Immature natural killer cell (primary cell): ENCODE data around the gene SYPL1. TPM values are rescaled to one million over a fixed set of nuclear protein-coding genes. Genes with fewer than 3 reads are reported as not detected.

Experiments used
- DNase-seq, 3 donors: peaks; one replicate each; pipeline ENCODE4 v3.0.0; 2022; ENCODE audit warnings: mixed read lengths in 1 of 3
- H3K27ac Mint-ChIP-seq, 6 donors: one replicate each; pipeline ENCODE4 v1.8.0; 2020; ENCODE audit warnings: mixed read lengths in 6 of 6, mild to moderate bottlenecking in 5 of 6, inconsistent platforms in 4 of 6, moderate library complexity in 3 of 6
- H3K27me3 Mint-ChIP-seq, 3 donors: one replicate each; pipeline ENCODE4 v1.8.0; 2020 to 2021; ENCODE audit warnings: low read depth in 3 of 3, mild to moderate bottlenecking in 3 of 3, mixed read lengths in 3 of 3, moderate library complexity in 3 of 3, inconsistent platforms in 1 of 3
- H3K36me3 Mint-ChIP-seq, 3 donors: one replicate each; pipeline ENCODE4 v1.8.0; 2020; ENCODE audit warnings: mixed read lengths in 3 of 3, inconsistent platforms in 2 of 3, mild to moderate bottlenecking in 2 of 3
- H3K4me1 Mint-ChIP-seq, 2 donors: one replicate each; pipeline ENCODE4 v1.8.0; 2020; ENCODE audit warnings: inconsistent platforms in 2 of 2, mild to moderate bottlenecking in 2 of 2, mixed read lengths in 2 of 2, moderate library complexity in 1 of 2
- H3K4me3 Mint-ChIP-seq, 5 donors: one replicate each; pipeline ENCODE4 v1.8.0; 2020; ENCODE audit warnings: mild to moderate bottlenecking in 5 of 5, mixed read lengths in 5 of 5, inconsistent platforms in 3 of 5, moderate library complexity in 3 of 5
- H3K9me3 Mint-ChIP-seq, 6 donors: one replicate each; pipeline ENCODE4 v1.8.0; 2020; ENCODE audit warnings: mild to moderate bottlenecking in 6 of 6, mixed read lengths in 6 of 6, inconsistent platforms in 4 of 6, moderate library complexity in 3 of 6
- polyA plus RNA-seq, 3 donors: library from polyadenylated mRNA; unstranded; fragments of 300-500 nt; fragmentation: Illumina TruSeq; gene quantifications; one replicate each; pipeline ENCODE4 v1.2.3, GENCODE V29; 2021

SYPL1 gene
- polyA plus RNA-seq, 3 donors from 2014 or later: 25.3 to 46.5 (median 32.0) TPM

DNA sequence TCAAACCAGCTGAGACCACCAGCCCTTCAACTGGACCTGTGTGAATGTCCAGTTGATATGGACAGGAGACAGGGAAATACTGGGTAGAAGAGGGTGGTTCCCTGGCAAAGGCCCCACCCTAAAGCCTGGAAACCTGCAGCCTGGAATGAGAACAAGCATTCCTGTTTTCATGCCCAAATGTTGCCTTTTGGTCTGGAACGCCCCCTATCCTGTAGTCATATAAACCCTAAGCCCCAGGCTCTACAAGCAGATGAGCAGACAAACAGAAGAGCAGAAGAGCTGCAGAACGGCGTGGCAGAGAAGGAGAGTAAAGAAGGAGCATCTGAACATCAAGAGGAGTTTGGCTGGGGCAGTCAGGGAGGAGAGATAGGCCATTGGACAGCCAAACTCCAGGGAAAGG is 38.4 kb downstream of the SYPL1 start:
- Mint-ChIP-seq H3K27ac (peak overlapping the region in 2 of 6 donors; percentile 54 to 59), H3K27me3 (peaks cover 4 to 7% (median 5%) of the 10 kb centered on the region in 3 donors), H3K4me3 (peak overlapping the region in 1 of 5 donors; percentile 12), H3K9me3 (no peaks in the 10 kb centered on the region), H3K36me3 (peaks cover 0 to 5% (median 0%) of the 10 kb centered on the region in 3 donors), H3K4me1 (peaks cover 53 to 70% of the 10 kb centered on the region in 2 donors)
- DNase-seq: no peak

DNA sequence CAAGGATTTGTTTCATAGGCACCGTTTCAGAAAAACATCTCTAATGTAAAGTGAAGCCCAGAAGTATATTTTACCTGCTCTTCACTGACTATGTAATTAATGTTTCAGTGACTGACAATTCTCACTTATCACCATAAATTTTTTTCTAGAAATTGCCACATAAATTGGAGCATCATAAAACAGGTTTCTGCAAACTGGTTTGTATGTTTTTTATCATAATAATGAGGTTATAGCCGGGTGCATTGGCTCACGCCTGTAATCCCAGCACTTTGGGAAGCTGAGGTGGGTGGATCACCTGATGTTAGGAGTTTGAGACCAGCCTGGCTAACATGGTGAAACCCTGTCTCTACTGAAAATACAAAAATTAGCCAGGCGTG is 39.4 kb downstream of the SYPL1 start:
- Mint-ChIP-seq H3K27ac (peak overlapping the region in 5 of 6 donors; percentile 70 to 88 (median 87)), H3K27me3 (peaks cover 2 to 5% (median 5%) of the 10 kb centered on the region in 3 donors), H3K9me3 (no peaks in the 10 kb centered on the region), H3K36me3 (peaks cover 0 to 8% (median 0%) of the 10 kb centered on the region in 3 donors), H3K4me3 (peak overlapping the region in 1 of 5 donors; percentile 52), H3K4me1 (peaks cover 53 to 72% of the 10 kb centered on the region in 2 donors)
- DNase-seq: no peak

GRCh38 chr7:106071999-106072714 is 40.0 kb downstream of the SYPL1 start:
- H3K9me3 Mint-ChIP-seq: no peaks in the 10 kb centered on the region
- no peak for DNase-seq
- H3K27ac Mint-ChIP-seq: peak overlapping the region; percentile 70 to 89 (median 88)
- peak overlapping the region; percentile 52 to 85 (median 77) for H3K4me3 Mint-ChIP-seq
- peaks cover 0 to 9% (median 0%) of the 10 kb centered on the region in 3 donors for H3K36me3 Mint-ChIP-seq
- H3K27me3 Mint-ChIP-seq: peaks cover 2 to 5% (median 2%) of the 10 kb centered on the region in 3 donors
- peaks cover 49 to 67% of the 10 kb centered on the region in 2 donors for H3K4me1 Mint-ChIP-seq

DNA sequence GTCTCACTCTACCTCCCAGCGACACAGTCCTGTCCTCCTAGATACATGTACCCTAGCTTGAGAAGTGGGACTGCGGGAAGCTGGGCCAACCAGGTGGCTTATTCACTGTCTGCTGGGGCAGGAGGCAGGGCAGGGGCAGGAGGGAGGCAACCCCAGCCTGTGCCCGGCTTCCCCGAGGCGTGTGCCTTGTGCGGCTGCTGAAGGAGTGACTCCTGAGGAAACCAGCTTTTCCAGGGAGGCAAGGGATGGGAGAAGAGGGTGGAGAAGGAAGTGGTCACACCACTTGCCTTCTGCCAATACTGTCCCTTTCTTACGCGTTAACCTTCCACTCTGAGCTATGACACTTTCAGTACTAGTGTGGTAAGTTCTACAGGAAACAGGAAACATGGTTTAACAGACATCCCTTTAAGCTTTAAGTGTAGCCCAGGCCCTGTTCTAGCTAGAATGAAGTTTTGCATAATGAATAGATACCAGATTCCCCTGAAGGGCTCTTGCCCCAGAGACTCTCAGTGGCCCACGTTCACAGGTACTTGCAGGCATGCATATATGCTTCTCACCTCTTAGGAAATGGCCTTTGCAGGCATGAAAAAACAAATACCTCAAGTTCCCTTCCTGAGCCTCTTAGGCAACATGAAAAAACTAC is 40.6 kb downstream of the SYPL1 start:
- Mint-ChIP-seq H3K27ac (peak overlapping the region; percentile 70 to 89 (median 88)), H3K4me3 (peak overlapping the region; percentile 52 to 85 (median 77)), H3K4me1 (peaks cover 46 to 62% of the 10 kb centered on the region in 2 donors), H3K36me3 (peaks cover 0 to 9% (median 0%) of the 10 kb centered on the region in 3 donors), H3K9me3 (no peaks in the 10 kb centered on the region), H3K27me3 (peaks cover 0 to 5% (median 2%) of the 10 kb centered on the region in 3 donors)
- peak; percentile 61 to 67 (median 66) for DNase-seq

DNA sequence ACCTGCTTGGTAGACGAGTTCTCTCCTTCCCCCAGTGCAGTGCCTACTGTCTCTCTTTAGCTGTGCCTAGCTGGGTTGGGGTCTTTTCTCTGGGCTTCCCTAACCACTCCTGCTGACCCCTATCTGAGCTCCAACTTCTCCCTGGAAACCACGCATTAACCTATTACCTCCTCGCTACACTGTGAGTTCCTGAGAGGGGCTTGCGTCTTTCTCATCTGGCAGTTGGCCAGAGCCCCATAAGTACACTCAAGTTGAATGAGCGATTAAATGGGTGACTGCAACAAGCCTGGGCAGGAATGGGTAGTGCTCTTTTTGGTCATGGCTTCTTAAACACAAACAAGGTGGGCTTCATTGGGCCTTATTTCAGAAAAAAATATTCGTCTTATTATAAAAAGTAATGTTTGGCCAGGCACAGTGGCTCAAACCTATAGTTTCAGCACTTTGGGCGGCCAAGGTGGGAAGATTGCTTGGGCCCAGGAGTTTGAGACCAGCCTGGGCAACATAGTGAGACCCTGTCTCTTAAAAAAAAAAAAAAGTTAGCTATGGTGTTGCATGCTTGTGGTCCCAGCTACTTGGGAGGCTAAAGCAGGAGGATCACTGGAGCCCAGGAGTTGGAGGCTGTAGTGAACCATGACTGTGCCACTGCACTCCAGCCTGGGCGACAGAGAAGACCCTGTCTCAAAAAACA is 41.4 kb downstream of the SYPL1 start:
- Mint-ChIP-seq H3K4me3 (peak overlapping the region in 4 of 5 donors; percentile 52 to 85 (median 80)), H3K4me1 (peaks cover 46 to 59% of the 10 kb centered on the region in 2 donors), H3K27ac (peak overlapping the region in 5 of 6 donors; percentile 7 to 88 (median 87)), H3K27me3 (peaks cover 0 to 5% (median 2%) of the 10 kb centered on the region in 3 donors), H3K9me3 (no peaks in the 10 kb centered on the region), H3K36me3 (peaks cover 0 to 9% (median 0%) of the 10 kb centered on the region in 3 donors)
- DNase-seq: no peak

GRCh38 chr7:106070201-106070551 is 41.9 kb downstream of the SYPL1 start:
- H3K9me3 Mint-ChIP-seq: no peaks in the 10 kb centered on the region
- H3K4me3 Mint-ChIP-seq: no peak overlapping the region
- H3K36me3 Mint-ChIP-seq: peaks cover 0 to 9% (median 0%) of the 10 kb centered on the region in 3 donors
- peaks cover 46 to 59% of the 10 kb centered on the region in 2 donors for H3K4me1 Mint-ChIP-seq
- DNase-seq: no peak
- H3K27me3 Mint-ChIP-seq: peaks cover 0 to 5% (median 2%) of the 10 kb centered on the region in 3 donors
- H3K27ac Mint-ChIP-seq: no peak overlapping the region

DNA sequence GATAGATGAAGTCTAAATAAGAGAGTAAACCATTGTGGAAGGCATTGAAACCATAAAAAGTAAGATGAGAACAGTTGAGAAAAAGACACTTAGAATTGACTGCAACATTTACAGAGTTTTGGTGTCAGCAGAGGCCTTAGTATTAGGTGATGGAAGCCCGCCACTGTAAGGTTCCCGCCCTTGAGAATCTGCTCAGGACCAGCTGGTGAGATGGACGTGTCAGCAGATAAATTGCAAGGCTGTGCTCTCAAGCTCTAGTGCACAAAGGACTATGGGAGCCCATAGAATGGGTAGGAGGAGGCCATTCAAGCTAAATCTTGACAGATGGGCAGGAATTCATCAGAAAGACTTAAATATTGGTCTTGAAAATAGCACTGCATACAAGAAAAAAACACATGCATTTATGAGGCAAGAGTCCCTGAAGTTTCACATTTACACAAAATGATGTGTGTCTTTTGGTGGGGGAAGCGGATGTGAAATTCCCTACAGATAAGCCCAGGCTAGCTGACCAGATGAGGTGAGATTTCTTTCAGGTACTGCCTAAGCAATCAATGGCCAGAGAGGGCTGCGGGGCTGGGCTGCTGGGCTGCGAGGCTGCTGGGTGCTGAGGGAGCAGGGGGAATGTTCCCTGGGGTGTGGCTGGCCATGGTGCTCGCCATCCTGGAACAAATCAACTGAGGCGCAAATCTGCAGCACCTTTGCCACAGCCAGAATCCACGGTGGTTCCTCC is 42.5 kb downstream of the SYPL1 start:
- Mint-ChIP-seq H3K27ac (peak overlapping the region in 1 of 6 donors; percentile 36), H3K4me3 (peak overlapping the region in 2 of 5 donors; percentile 12 to 33), H3K27me3 (peaks cover 0 to 5% (median 2%) of the 10 kb centered on the region in 3 donors), H3K9me3 (no peaks in the 10 kb centered on the region), H3K4me1 (peaks cover 45 to 57% of the 10 kb centered on the region in 2 donors), H3K36me3 (peaks cover 0 to 9% (median 0%) of the 10 kb centered on the region in 3 donors)
- no peak for DNase-seq

DNA sequence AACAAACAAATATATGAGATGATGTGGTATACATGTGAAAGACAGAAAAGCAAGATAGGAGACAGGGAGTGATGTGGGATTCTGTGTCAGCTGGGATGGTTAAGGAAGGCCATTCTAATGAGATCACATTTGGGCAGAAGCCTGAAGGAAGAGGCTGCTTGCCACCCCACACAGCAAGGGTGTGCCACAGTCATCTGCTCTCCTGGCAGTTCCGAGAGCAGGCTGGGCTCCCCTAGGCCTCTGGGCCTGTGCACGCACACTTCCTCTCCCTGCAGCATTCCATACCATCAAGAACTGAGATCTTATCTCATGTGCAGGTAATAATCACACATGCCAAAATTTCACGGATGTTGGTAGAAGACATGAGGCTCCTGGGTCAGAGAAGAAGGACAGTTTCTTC is 43.1 kb downstream of the SYPL1 start:
- Mint-ChIP-seq H3K27me3 (peaks cover 0 to 4% (median 2%) of the 10 kb centered on the region in 3 donors), H3K27ac (peak overlapping the region in 1 of 6 donors; percentile 36), H3K36me3 (peaks cover 0 to 9% (median 0%) of the 10 kb centered on the region in 3 donors), H3K4me3 (no peak overlapping the region), H3K9me3 (no peaks in the 10 kb centered on the region), H3K4me1 (peaks cover 41 to 51% of the 10 kb centered on the region in 2 donors)
- no peak for DNase-seq

DNA sequence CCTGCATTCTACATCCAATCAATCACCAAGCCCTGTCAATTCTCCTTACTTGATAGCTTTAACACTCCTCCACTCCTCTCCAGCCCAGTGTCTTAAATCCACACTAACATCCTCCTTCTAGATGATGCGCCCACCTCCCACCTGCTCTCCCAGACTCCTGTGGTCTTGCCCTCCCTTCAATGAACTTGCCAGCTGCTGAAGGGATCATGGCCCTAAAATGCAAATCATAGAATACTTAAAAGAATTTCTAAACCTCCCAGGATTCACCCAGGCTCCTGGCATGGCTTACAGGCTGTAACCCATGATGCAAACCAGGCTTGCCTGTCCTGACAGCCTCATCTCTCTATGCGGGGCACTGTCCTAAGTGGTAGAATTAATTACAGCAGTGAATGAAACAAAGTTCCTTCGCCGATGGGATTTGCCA is 43.6 kb downstream of the SYPL1 start:
- Mint-ChIP-seq H3K4me1 (peaks cover 39 to 46% of the 10 kb centered on the region in 2 donors), H3K4me3 (no peak overlapping the region), H3K27me3 (peaks cover 0 to 2% (median 2%) of the 10 kb centered on the region in 3 donors), H3K27ac (no peak overlapping the region), H3K36me3 (peaks cover 0 to 9% (median 0%) of the 10 kb centered on the region in 3 donors), H3K9me3 (no peaks in the 10 kb centered on the region)
- no peak for DNase-seq

- no peak overlapping the region for H3K27ac Mint-ChIP-seq
- no peak for DNase-seq
- peaks cover 37% of the 10 kb centered on the region in 2 donors for H3K4me1 Mint-ChIP-seq
- no peak overlapping the region for H3K4me3 Mint-ChIP-seq
- H3K9me3 Mint-ChIP-seq: no peaks in the 10 kb centered on the region
- peaks cover 0 to 9% (median 0%) of the 10 kb centered on the region in 3 donors for H3K36me3 Mint-ChIP-seq
- peaks cover 0 to 2% (median 2%) of the 10 kb centered on the region in 3 donors for H3K27me3 Mint-ChIP-seq
Observed at GRCh38 chr7:106067678-106068077, 44.4 kb downstream of the SYPL1 start.

DNA sequence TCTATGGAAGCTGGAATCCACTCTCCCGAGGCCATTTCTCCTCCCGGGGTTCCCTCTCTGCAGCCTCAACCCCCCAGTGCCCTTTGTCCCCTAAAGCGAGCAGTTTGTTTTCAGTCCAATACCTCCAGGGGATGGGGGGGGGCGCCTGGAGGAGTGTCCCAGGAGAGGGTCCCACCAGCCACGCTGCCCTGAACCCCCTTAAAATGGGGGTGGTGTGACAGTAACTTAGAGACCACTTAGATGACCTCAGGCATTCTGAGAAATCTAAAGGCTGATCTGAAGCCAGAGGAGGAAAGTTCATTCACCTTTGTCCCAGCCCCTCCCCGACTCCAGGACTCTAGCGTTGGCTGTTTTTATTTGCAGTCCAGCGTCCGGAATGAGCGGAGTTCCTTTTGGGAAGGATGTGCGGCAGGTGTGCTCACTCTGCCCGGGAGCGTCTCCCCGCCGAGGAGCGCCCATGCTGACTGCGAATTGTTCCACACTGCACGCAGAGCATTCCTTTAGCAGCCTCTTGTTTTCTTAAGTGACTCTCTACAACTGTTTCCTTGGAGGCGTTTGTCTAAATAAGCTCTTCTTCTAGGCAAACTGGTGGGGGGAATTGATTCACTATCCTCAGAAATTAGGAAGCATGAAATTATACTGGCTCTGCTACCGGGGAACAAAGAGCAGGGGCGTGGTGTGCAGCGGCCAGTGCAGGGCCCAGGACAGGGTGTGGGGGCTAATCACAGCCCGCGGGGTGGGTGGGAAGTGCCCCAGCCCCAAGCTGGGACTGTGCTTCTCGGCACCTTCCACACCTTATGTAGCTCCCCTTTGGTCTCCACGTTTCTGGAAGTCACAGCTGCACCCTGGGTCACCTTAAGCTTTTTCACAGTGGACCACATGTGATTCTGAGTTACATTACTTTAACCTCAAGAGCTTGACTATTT is 46.3 kb downstream of the SYPL1 start:
- Mint-ChIP-seq H3K4me1 (peaks cover 18 to 19% of the 10 kb centered on the region in 2 donors), H3K27me3 (peaks cover 0 to 3% (median 2%) of the 10 kb centered on the region in 3 donors), H3K9me3 (no peaks in the 10 kb centered on the region), H3K27ac (no peak overlapping the region), H3K36me3 (peaks cover 0 to 9% (median 0%) of the 10 kb centered on the region in 3 donors), H3K4me3 (no peak overlapping the region)
- no peak for DNase-seq
